Muscle of arm (tissue), 12 donors: ENCODE results near the gene TTLL6. TPM values are rescaled to one million over a fixed set of nuclear protein-coding genes. Genes with fewer than 3 reads are reported as not detected.
A peak's percentile ranks its signal among the peaks of the same experiment; 100 is the strongest.
"Not testable (repeated sequence)": the region's sequence is repeated elsewhere in the genome, so short reads cannot be mapped to it uniquely, and the experiment has no call there.

Source experiments
- DNase-seq: peaks from one replicate; pipeline ENCODE4 v3.0.0-alpha.2; 2013
- polyA plus RNA-seq, 12 donors: library from polyadenylated mRNA; unstranded; fragments of 120-200 nt; gene quantifications; one replicate each; pipeline ENCODE4 v1.2.1, GENCODE V29; 2013; ENCODE audit not compliant: insufficient read length in 12 of 12

TTLL6 gene
- polyA plus RNA-seq, 12 donors: 0.14 TPM; not detected in 11

DNA sequence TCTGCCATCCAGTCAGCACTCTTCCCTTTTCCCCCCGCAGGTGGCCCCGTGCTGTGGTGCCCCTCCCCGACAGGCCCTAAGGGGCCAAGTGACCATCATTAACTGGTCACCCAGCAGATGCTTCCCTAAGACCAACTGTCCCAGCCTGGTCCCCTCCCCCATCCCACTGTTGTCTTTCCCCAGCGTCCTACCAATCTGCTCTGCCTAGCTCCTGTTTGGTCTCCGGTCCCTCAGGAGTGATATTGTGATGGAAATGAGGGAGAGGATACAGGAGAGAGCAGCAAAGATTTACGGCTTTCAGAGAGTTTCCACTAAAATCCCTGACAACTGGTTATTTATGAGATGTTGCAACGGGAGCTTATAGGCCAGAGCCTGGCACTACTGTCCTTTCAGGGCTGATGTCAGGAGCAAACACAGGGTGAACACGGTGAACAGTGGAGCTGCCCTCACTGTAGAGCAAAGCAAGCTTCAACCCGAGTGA is 1.4 kb upstream of the TTLL6 start:
- no peak for DNase-seq

- DNase-seq: no peak
These were observed 623 bp downstream of the TTLL6 start for GRCh38 chr17:48816438-48816773.

- no peak for DNase-seq
These were observed 1.7 kb downstream of the TTLL6 start for GRCh38 chr17:48815311-48815710.

DNA sequence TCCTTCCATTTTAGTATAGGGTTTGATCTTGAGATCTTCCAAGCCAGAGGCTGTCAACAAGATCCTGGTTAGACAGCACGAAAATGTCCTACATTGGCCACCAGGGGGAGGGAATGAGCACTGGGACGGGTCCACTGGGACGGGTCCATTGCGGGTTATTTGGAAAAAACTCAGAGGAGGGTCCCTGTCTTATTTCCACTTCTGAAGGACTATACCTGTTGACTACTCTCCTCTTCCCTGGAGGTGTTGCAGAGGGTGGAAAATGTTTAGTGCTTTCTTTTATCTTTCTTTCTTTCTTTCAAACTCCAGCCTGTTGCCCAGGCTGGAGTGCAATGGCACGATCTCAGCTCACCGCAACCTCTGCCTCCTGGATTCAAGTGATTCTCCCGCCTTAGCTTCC is 2.5 kb downstream of the TTLL6 start:
- DNase-seq: peak; percentile 20

GRCh38 chr17:48812001-48812400 is 5.0 kb downstream of the TTLL6 start:
- DNase-seq: no peak

DNA sequence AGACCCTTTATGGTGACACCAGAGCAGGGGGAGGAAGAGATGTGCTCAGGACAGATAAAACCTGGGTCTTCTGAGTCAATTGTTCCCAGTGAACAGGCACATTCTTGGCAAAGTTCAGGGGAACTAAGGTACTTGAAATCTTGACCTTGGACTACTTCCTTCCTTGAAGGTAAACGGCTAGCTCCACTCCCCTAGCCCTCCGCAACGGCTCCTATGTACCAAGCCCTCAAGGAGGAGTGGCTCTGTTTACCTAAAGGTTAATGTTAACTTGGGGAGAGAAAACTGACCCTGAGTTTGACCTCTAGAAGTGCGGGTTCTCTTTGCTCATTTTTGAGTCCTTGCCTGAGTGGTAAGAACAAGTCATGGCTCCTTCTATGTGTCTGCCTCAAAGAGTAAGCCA is 7.8 kb downstream of the TTLL6 start:
- no peak for DNase-seq

DNA sequence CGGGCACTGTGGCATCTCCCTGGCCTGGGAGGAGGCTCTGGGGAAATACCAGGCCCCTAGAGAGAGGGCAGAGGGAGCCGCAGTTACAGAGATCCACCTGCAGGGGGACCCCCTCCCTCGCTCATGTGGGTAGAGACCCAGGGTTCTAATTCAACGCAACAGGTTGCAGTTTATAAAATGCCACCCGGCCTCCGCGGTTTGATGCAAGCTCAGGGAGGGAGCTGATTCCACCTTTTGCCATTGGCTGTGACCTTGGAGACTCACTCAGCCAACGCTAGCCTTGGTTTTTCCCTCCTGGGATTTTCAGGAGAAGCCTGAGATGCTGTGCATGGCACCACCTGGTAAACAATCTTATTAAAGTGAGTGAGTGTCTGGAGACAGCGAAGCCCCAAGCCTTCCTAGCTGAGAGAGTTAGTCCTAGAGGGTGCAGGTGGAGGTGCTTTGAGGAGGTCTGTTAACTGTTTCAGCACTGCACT is 12.1 kb downstream of the TTLL6 start:
- no peak for DNase-seq

GRCh38 chr17:48800626-48801217 is 16.3 kb downstream of the TTLL6 start:
- no peak for DNase-seq

DNA sequence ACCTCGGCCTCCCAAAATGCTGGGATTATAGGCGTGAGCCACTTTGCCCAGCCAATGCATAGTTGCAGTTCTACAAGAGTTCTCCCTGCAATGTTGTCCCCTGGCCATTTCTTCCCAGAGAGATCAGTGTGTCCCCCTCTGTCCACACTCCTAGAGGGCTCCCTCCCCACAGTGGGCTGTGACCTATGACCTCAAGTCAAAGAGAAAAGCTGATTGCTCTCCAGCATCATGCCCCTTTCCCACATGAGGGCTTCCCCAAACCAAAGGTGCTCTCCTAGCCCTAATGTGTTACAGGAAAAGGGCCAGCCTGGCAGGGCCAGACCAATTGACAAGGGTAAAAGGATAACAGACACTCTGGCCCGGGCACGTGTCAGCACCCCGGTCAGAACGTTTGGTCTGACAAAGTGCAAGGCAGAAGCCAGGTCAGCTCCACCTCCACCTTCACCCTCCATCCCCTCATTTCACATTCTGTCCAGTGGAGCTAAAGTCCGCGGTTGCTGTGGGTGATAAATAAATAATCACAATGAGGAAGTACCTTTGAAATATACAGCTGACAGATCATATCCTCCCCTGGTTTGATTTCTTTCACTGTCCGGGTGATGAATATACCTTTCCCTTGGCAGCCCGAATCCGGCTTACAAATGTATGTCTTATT is 17.8 kb downstream of the TTLL6 start:
- DNase-seq: no peak

DNA sequence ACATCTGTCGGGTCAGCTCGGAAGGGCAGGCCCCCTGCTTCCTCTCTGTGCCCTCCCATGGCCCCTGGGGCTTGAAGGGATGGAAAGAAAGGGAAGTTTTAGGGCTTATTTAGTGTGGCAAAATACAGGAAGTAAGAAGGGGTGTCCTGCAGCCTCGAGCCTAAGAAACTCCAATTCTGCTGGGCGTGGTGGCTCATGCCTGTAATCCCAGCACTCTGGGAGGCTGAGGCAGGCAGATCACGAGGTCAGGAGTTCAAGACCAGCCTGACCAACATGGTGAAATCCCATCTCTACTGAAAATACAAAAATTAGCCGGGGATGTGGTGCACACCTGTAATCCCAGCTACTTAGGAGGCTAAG is 20.9 kb downstream of the TTLL6 start:
- DNase-seq: not testable (repeated sequence)

- no peak for DNase-seq
These were observed 21.4 kb downstream of the TTLL6 start for GRCh38 chr17:48795444-48796162.

DNA sequence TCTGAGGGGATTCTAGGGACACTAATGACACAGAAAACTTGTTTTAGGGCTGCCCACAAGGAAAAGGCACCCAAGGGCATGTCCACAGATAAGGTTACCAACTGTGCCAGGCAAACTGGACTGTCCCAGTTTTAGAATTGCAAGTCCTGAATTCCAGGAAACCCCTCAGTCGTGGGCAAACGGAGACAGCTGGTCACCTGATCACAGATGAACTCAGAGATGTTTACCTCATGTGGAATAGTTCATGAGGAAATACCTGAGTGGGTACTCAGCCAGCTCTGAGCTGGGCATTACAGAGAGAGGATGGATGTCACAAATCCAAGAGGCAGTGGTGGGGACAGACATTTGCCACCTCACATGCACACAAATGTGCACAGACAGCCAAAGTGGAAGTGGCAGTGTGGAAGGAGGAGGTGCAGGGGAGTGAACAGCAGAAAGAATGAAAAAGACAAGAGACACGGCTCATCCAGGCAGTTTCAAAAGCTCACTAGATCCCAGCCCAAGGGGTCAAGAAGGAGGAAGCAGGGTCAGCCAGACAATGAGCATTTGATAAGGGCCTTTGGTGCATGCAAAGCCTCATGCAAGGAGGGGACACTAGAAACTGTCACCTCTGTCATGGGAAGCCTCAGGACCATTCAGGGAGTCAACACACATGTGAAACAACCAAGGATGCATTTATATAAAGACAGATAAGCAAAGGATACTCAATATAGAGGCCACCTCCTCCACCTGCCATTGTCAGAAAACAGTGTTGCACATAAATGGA is 24.8 kb downstream of the TTLL6 start:
- no peak for DNase-seq

DNA sequence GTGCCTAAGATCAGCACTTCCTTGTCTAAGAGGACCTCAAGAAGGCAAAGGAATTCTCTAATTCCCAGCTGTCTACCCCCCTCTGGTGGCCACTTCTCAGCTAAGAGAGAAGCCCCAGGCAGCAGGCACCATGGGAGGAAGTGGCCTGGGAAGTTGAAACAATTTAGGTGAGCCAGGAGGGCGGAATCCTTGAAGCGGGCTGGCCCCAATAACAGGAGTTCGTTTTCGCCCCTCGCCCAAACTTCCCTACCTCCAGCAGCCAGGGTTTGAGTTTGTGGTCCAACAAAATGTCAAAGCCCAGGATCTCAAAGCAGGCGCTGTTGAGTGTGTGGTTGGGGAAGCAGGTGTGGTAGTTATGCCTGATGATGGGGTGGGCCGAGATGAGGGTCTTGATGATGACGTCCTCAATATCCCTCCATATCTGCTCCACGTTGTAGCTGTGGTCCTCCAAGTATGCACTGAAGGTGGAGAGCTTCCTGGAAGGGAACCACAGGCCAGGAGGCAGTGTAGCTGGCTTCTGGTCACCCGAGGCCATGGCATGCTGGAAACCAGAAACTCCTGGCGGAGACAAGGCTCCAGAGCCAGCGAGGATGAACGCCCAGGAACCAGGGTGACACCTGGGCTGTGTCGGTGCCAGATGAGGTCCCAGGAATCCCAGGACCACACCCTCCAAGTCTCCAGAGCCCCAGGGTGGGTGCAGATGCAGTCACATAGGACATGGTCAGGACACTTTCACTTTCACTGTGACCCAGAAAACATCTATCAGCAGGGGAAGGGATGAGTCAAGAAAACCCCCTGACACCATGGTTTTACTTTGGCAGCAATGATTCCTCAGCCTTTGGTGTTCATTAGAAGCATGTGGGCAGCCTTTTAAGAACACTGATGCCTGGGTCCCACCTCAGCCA is 25.6 kb downstream of the TTLL6 start:
- peak; percentile 64 for DNase-seq

DNA sequence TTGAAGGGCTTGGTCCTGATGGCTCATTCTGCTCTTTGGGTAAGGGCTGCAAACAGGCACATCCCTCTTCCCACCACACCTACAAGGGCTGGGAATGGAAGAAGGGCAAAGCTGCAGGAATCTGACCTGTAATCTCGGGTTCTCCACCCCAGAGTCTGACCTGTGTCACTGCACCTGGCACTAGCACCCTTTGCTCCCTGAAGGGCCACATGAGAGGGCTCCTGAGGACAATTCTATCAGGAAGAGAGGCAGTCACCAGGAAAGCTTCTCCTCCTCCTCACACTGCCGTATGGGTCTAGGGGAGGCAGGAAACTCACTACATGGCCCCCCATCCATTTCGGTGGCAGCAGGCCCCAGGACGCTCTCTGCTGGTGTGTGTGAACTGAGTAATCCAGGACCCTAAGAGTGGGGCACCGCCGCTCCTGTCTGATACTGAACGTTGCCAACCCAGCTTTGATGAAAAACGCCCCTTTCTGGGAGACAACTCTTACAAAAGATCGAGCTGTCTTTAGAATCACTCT is 26.4 kb downstream of the TTLL6 start:
- DNase-seq: no peak

DNA sequence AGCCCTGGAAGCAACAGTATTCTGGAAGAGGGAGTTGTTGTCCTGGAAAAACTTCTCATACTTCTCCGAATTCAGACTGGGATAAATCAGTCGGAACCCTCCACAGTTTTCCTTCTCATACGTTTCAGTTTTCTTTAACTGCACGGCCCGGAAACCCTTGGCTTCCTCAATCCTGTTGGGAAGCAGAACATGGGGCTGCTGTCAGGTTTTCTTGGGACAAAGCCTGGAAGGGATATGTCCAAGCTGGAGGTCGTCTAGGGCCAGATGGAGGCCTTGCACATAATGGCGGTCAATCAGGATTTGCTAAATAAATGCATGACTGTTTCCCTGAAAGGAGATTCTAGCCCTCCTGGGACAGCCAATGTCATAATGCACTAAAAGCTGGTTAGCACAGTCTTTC is 29.2 kb downstream of the TTLL6 start:
- DNase-seq: peak; percentile 27

DNA sequence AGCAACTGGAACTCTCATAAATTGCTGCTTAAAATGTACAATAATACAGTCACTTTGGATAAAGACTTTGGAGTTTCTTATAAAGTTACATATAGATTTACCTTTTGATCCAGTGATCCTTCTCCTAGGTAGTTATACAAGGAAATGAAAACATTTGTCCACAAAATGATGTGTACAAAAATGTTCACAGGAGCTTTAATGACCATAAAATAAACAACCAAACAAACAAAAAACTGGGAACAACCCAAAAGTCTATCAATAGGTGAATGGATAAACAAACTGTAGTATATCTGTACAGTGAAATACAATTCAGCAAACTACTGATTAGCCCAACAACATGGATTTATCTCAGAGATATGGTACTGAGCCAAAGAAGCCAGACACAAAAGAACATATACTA is 37.6 kb downstream of the TTLL6 start:
- no peak for DNase-seq

DNA sequence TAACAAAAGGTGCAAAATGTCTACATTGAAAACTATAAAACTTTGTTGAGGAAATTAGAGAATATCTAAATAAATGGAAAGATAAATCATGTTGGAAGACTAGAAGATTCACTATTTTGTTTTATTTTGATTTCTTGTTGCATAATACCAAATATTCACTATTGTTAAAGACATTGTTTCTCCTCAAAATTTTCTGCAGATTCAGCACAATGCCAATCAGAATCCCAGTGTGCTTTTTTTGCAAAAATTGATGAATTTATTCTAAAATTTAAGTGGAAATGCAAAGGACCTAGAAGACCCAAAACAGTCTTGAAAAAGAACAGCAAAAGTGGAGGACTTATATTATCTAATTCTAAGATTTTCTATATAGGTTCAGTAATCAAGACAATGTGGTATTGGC is 40.4 kb downstream of the TTLL6 start:
- DNase-seq: no peak

- DNase-seq: no peak
These were observed 43.8 kb downstream of the TTLL6 start for GRCh38 chr17:48773245-48773644.

- DNase-seq: no peak
These were observed 46.1 kb downstream of the TTLL6 start for GRCh38 chr17:48770954-48771353.

- no peak for DNase-seq
These were observed 47.9 kb downstream of the TTLL6 start for GRCh38 chr17:48769009-48769675.
